NCI-H526 treated with DMSO at 0.1 percent for 48 hours (cell line): ENCODE data around the gene HSBP1L1.

Source experiments
- DNase-seq: peaks from one replicate; lab custom pipeline; 2025; lab: John Stamatoyannopoulos, UW

The HSBP1L1 gene

DNA sequence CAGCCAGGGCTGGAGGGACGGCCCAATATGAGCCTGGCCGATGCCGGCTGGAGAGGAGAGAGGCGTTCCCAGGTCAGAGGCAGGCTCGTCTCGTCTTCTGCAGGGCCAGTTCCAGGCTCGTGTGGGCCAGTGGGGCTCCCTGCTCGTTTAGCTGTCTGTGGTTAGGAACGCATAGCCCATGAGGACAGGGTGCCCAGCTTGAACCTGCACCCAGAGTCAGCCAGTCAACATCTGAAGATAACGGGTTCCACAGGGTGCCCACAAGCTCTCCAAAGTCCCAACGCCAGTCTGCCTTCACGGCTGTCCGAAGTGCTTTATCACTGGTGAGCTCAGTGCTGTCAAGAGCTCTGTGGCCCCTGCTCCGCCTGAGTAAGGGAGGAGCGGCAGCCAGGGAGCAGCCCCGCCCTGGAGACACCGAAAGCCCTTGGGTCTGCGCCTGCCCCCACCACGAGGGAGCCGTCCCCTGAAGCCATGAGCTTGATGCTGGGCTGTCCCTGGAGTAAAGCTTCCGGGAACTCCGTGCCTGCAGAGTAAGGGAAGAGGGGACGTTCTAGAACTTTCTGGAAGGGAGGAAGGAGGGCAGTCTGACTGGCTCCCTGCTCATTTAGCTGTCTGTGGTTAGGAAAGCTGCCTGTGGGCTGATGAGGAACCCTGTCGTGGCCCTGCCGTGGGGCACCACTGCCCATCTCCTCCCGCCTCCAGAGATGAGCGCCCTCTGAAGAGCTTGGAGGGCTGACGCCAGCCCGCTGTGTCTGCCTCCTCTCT is 2.7 kb upstream of the HSBP1L1 start:
- no peak for DNase-seq

DNA sequence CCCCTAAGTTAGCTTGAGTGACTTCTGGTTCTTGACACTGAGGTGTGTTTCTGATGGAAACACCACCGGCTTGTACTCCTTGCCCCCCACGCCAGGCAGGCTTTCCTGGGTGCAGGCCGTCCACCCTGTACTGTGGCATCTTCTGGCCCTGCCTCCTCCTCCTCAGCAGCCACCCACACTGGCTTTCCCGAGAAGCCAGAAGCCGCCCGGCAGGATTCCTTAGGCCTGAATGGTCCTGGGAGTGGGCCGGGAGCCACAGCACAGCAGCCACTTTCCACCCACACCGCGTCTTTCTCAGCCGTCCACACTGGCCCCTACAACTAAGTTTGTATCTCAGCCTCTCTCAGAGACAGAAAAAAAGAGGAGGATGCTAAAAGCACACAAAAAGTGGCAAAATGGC is 2.1 kb upstream of the HSBP1L1 start:
- DNase-seq: no peak

GRCh38 chr18:79962835-79963657 is 1.4 kb upstream of the HSBP1L1 start:
- DNase-seq: no peak

DNA sequence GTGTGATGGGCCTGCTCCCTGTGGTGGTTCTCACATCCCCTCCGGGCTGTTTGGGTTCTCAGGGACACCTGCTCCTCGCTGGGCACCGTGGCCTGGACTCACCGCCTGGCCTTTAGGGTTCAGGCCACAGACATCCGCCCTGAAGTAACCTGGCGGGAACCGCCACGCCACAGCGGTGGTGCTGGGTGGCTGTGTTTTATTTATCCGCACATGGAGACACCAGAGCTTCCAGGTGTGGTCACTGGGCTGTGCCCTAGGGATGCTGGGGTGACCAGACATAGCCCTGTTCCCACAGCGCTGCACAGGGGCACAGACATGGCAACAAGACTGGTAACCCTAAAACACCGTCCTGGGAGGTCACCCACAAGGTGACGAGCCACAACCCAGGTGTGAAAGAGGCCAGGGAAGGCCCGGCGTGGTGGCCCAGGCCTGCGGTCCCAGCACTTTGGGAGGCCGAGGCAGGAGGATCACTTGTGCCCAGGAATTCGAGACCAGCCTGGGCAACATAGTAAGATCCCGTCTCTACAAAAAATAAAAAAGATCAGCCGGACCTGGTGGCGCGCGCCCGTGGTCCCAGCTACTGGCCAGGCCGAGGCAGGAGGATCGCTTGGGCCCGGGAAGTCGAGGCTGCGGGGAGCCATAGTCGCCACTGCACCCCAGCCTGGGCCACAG is 649 bp upstream of the HSBP1L1 start:
- no peak for DNase-seq

- peak; percentile 40 for DNase-seq
Observed at GRCh38 chr18:79965119-79965902, 868 bp downstream of the HSBP1L1 start.

DNA sequence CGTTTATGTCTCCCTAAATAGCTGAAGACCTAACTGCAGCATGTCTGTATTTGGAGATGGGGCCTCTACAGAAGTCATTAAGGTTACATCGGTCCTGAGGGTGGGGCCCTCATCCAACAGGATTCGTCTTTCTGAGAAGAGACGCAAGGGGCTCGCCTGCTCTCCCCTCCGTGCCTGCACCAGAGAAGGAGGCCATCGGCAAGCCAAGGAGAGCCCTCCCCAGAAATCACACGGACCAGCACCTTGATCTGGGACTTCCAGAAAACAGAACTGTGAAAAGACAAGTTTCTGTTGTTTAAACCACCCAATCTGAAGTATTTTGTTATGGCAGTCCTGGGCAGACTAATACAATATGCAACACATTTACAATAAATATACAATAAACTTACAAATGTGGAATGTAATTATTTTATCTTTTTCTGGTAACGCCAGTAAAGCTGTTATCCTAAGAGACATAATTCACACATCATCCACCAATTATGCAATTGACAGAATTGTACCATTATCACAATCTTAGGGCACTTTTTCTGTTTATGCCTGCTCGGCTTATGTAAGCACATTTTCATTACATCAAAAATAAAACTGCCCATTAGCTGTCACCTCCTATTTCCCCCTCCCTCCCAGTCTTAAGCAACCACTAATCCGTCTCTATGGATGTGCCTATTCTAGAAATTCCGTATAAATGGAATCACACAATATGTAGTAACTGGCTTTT is 6.1 kb downstream of the HSBP1L1 start:
- DNase-seq: no peak

DNA sequence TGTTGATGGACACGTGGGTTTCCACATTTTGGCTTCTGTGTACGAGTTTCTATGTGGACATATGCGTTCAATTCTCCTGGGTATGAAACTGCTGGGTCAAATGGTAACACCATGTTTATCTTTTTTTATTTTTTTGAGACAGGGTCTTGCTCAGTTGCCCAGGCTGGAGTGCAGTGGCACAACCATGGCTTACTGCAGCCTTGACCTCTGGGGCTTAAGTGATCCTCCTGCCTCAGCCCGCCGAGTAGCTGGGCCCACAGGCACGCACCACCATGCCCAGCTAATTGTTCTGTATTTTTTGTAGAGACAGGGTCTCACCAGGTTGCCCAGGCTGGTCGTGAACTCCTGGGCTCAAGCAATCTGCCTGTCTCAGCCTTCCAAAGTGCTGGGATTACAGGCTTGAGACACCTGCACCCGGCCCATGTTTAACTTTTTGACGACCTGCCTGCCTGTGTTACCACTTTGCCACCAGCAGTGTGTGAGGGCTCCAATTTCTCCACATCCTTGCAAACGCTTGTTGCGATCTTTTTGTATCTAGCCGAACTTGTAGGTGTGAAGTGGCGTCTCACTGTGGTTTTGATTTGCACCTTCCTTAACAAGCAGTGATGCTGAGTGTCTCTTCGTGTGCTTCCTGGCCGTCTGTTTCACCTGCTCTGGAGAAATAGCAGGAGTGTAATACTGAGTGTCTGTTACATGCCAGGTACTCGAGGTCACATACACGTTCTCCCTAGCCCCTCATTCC is 6.9 kb downstream of the HSBP1L1 start:
- DNase-seq: no peak

DNA sequence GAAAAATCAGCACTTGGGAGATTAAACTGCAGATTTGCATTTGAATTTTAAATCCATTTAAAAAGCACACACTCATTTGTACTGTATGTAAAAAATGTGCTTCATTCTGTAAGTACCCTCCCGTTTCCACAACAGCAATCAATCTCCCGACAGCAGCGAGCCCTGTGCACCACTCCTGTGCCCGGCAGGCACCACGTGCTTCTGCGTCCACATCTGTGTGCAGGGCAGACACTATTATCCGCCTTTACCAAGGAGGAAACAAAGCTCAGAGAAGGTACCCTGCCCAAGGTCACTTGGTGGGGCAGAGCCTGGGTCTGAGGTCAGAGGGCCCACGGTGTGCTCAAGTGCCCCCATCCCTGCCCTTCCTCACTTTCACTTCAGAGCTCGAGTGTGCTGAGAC is 7.5 kb downstream of the HSBP1L1 start:
- DNase-seq: peak; percentile 31

GRCh38 chr18:79972720-79973119 is 8.3 kb downstream of the HSBP1L1 start:
- DNase-seq: no peak

DNA sequence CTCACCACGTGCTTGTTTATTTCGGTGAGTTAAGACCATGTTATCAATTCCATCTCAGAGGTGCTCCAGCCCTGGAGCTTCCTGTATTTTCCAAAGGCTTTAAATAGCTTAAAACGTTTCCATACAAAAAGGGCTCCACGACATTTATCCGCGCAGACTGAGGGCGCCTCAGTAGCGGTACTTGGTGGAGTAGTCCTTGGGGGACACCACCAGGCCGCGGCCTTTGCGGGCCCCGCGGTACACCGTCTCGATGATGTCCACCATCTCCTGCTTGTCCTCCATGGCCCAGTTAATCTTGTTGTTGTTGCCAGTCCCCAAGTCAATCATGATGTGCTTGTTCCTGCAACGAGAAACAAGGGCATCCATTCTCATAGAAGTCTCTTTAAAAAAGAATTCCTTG is 9.1 kb downstream of the HSBP1L1 start:
- DNase-seq: no peak

GRCh38 chr18:79974025-79974654 is 9.7 kb downstream of the HSBP1L1 start:
- DNase-seq: no peak

DNA sequence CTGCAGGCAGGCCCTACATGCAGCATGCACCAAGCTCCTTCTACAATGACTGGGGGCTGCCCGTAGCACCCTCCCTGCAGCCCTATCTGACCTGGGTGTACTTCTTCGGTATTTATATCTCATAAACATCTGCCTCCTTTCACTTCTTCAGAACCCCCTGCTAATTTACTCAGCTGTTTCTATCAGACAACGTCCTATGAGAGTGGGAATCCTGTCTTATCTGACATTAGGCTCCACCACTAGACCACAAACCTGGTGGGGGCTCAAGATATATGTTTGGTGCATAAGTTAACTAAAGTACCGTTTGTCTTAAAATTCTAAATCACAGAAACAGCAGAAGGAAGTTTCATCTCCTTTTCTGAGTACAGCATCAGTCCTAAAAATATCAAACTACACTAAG is 10.6 kb downstream of the HSBP1L1 start:
- no peak for DNase-seq

GRCh38 chr18:79975985-79976680 is 11.7 kb downstream of the HSBP1L1 start:
- no peak for DNase-seq

DNA sequence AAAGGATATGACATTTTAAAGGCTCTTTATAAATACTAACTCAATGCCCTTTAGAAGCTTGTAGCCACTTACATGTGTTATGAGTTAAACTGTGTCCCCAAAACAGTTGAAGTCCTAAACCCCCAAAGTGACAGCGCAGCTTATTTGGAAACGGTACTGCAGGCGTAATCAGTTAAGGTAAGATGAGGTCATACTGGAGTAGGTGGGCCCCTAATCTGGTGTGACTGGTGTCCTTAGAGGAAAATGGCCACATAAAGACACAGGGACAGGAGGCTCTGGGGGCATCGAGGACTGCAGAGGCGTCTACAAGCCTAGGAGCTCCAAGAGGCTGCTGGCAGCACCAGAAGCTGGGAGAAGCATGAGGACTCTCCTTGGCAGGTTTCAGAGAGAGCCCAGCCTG is 15.4 kb downstream of the HSBP1L1 start:
- no peak for DNase-seq

- no peak for DNase-seq
Observed at GRCh38 chr18:79980585-79980984, 16.1 kb downstream of the HSBP1L1 start.

DNA sequence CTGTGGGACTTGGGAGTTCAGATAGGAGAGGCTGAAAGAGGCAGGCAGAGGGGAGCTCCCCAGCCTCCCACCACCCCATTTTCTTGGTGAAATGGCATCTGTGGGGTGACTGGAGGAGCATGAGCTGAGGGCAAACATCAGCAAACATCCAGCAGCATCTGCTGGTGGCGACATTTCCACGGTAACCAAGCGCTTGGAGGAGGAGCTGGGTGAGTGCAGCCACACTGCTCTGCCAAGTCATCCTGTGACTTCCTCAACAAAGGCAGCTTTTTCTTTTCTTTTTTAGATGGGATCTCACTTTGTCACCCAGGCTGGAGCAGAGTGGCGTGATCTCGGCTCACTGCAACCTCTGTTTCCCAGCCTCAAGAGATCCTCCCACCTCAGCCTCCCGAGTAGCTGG is 18.3 kb downstream of the HSBP1L1 start:
- DNase-seq: no peak

- no peak for DNase-seq
Observed at GRCh38 chr18:79983253-79983652, 18.8 kb downstream of the HSBP1L1 start.

GRCh38 chr18:79983793-79984192 is 19.4 kb downstream of the HSBP1L1 start:
- no peak for DNase-seq

- no peak for DNase-seq
Observed at GRCh38 chr18:79985172-79985571, 20.7 kb downstream of the HSBP1L1 start.

- no peak for DNase-seq
Observed at GRCh38 chr18:79986726-79987125, 22.3 kb downstream of the HSBP1L1 start.
